ENCODE results near the gene UNC45B. TPM values are rescaled to one million over a fixed set of nuclear protein-coding genes. Genes with fewer than 3 reads are reported as not detected.
"Not testable (repeated sequence)": the region's sequence is repeated elsewhere in the genome, so short reads cannot be mapped to it uniquely, and the experiment has no call there.

UNC45B gene
- total RNA-seq, 1 donor from 2014 or later: 2.2 TPM

DNA sequence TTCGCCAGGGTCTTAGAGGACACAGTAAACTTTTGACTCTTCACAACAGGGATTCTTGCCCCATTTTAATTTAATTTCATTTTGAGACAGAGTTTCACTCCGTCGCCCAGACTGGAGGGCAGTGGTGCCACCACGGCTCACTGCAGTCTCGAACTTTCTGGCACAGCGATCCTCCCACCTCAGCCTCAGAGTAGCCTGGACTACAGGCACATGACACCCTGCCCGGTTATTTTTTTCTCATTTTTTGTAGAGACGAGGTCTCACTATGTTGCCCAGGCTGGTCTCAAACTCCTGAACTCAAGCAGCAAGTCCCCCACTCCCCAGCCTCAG lies 5.2 kb upstream of the UNC45B start:
- Mint-ChIP-seq H3K4me1 (ENCODE audit: low read depth, unreplicated experiment) (peaks cover 3% of the 10 kb centered on the region), H3K9me3 (ENCODE audit: unreplicated experiment) (no peaks in the 10 kb centered on the region), H3K4me3 (ENCODE audit: unreplicated experiment) (peak overlapping the region; percentile 83), H3K36me3 (ENCODE audit: unreplicated experiment) (no peaks in the 10 kb centered on the region), H3K27me3 (ENCODE audit: unreplicated experiment) (no peaks in the 10 kb centered on the region), H3K27ac (ENCODE audit: unreplicated experiment) (no peak overlapping the region)
- no peak for DNase-seq
- TF ChIP-seq, protein P1, sequence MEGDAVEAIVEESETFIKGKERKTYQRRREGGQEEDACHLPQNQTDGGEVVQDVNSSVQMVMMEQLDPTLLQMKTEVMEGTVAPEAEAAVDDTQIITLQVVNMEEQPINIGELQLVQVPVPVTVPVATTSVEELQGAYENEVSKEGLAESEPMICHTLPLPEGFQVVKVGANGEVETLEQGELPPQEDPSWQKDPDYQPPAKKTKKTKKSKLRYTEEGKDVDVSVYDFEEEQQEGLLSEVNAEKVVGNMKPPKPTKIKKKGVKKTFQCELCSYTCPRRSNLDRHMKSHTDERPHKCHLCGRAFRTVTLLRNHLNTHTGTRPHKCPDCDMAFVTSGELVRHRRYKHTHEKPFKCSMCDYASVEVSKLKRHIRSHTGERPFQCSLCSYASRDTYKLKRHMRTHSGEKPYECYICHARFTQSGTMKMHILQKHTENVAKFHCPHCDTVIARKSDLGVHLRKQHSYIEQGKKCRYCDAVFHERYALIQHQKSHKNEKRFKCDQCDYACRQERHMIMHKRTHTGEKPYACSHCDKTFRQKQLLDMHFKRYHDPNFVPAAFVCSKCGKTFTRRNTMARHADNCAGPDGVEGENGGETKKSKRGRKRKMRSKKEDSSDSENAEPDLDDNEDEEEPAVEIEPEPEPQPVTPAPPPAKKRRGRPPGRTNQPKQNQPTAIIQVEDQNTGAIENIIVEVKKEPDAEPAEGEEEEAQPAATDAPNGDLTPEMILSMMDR (IDR thresholded peaks at IDR 0.05; ENCODE audit: partially characterized antibody, unreplicated experiment): peak; percentile 46

DNA sequence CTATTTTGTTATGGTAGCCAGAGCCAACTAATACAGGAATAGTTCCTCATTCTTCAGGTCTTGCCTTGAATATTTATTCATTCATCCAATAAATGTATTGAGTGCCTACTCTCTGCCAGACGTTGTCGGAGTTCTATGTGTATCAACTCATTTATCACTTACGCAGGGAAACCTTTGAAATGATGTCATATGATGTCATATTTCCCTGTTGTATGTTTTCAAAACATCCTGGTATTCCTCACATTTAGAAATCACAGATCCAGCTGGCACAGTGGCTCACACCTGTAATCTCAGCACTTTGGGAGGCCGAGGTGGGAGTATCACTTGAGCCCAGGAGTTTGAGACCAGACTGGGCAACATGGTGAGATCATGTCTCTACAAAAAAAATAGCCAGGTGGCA lies 2.8 kb upstream of the UNC45B start:
- no peaks in the 10 kb centered on the region for H3K36me3 Mint-ChIP-seq (ENCODE audit: unreplicated experiment)
- peaks cover 1% of the 10 kb centered on the region for H3K27me3 Mint-ChIP-seq (ENCODE audit: unreplicated experiment)
- no peak overlapping the region for H3K27ac Mint-ChIP-seq (ENCODE audit: unreplicated experiment)
- TF ChIP-seq, protein P1 (IDR thresholded peaks at IDR 0.05; ENCODE audit: partially characterized antibody, unreplicated experiment): no peak
- no peak for DNase-seq
- peaks cover 2% of the 10 kb centered on the region for H3K9me3 Mint-ChIP-seq (ENCODE audit: unreplicated experiment)
- peaks cover 14% of the 10 kb centered on the region for H3K4me1 Mint-ChIP-seq (ENCODE audit: low read depth, unreplicated experiment)
- no peak overlapping the region for H3K4me3 Mint-ChIP-seq (ENCODE audit: unreplicated experiment)

DNA sequence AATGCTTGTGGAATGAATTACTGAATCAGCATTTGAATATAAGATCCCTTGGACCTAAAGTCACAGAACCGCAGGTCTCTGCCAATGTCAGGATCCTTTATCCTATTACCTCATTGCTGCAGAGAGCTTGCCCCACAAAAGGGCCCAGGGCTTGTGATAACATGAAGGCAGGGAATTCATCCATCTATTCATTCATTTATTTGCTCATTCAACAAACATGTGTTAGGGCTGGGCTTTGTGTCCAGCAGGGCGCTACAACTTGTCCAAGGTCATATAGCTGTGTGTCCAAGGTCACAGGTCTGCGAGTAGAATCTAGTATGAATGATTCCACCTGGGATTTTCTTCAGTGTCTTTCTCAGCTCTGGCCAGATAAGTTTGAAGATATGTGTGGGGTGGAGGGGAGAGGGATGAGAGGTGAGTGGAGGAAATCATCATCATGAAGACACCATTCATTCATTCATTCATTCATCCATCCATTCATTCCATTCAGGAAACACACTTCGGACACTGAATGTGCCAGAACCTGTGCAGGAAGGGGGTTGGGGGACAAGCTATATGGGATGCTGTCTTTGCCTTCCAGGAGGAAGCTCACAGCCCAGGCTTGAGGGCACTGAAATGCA lies 1.3 kb upstream of the UNC45B start:
- no peak overlapping the region for H3K27ac Mint-ChIP-seq (ENCODE audit: unreplicated experiment)

DNA sequence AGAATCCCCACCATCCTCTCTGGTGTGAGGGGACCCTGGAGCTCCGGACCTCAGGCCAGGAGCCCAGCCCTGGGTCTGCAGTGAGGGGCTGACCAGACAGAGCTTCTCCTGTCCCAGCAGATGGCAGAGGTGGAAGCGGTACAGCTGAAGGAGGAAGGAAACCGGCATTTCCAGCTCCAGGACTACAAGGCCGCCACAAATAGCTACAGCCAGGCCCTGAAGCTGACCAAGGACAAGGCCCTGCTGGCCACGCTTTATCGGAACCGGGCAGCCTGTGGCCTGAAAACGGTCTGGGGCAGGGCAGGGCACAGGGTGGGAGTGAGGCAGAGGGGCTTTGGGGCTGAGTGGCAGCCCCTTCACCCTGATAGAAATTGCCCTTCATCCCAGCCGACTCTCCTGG lies 527 bp downstream of the UNC45B start:
- Mint-ChIP-seq H3K36me3 (ENCODE audit: unreplicated experiment) (no peaks in the 10 kb centered on the region), H3K27me3 (ENCODE audit: unreplicated experiment) (peaks cover 1% of the 10 kb centered on the region), H3K27ac (ENCODE audit: unreplicated experiment) (no peak overlapping the region), H3K4me3 (ENCODE audit: unreplicated experiment) (no peak overlapping the region), H3K9me3 (ENCODE audit: unreplicated experiment) (peaks cover 2% of the 10 kb centered on the region), H3K4me1 (ENCODE audit: low read depth, unreplicated experiment) (peaks cover 14% of the 10 kb centered on the region)
- TF ChIP-seq, protein P1 (IDR thresholded peaks at IDR 0.05; ENCODE audit: partially characterized antibody, unreplicated experiment): no peak
- DNase-seq: no peak

More for the DNA sequence above, 1.3 kb upstream of the UNC45B start:
- Mint-ChIP-seq H3K9me3 (ENCODE audit: unreplicated experiment) (peaks cover 2% of the 10 kb centered on the region), H3K36me3 (ENCODE audit: unreplicated experiment) (no peaks in the 10 kb centered on the region), H3K4me1 (ENCODE audit: low read depth, unreplicated experiment) (peaks cover 14% of the 10 kb centered on the region), H3K4me3 (ENCODE audit: unreplicated experiment) (no peak overlapping the region), H3K27me3 (ENCODE audit: unreplicated experiment) (peaks cover 1% of the 10 kb centered on the region)
- TF ChIP-seq, protein P1 (IDR thresholded peaks at IDR 0.05; ENCODE audit: partially characterized antibody, unreplicated experiment): no peak
- DNase-seq: no peak

DNA sequence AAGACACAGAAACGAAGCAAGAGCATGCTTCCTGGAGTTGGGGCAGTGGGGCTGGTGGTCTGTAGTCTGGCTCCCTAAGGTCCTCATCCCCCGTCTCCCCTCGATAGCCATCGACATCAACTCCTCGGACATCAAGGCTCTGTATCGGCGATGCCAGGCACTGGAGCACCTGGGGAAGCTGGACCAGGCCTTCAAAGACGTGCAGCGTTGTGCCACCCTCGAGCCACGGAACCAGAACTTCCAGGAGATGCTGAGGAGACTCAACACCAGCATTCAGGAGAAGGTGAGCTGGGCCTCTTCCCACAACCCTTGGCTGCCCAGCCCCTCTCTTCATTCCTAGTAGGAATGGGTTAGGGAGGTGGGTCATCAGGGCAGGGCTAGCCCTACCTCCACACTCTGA lies 2.3 kb downstream of the UNC45B start:
- TF ChIP-seq, protein P1 (IDR thresholded peaks at IDR 0.05; ENCODE audit: partially characterized antibody, unreplicated experiment): no peak
- no peak overlapping the region for H3K4me3 Mint-ChIP-seq (ENCODE audit: unreplicated experiment)
- H3K36me3 Mint-ChIP-seq (ENCODE audit: unreplicated experiment): no peaks in the 10 kb centered on the region
- no peak for DNase-seq
- peaks cover 14% of the 10 kb centered on the region for H3K4me1 Mint-ChIP-seq (ENCODE audit: low read depth, unreplicated experiment)
- H3K27me3 Mint-ChIP-seq (ENCODE audit: unreplicated experiment): peaks cover 1% of the 10 kb centered on the region
- H3K27ac Mint-ChIP-seq (ENCODE audit: unreplicated experiment): no peak overlapping the region
- H3K9me3 Mint-ChIP-seq (ENCODE audit: unreplicated experiment): peaks cover 2% of the 10 kb centered on the region

DNA sequence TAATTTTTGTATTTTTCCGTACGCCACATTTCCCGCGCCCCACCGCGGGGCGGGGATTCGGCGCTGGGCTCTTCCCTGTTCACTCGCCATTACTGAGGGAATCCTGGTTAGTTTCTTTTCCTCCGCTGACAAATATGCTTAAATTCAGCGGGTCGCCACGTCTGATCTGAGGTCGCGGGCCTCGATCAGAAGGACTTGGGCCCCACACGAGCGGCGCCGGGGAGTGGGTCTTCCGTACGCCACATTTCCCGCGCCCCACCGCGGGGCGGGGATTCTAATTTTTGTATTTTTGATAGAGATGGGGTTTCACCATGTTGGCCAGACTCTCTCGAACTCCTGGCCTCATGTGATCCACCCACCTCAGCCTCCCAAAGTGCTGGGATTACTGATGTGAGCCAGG lies 3.5 kb downstream of the UNC45B start:
- H3K27ac Mint-ChIP-seq (ENCODE audit: unreplicated experiment); H3K36me3 Mint-ChIP-seq (ENCODE audit: unreplicated experiment); H3K4me3 Mint-ChIP-seq (ENCODE audit: unreplicated experiment); H3K27me3 Mint-ChIP-seq (ENCODE audit: unreplicated experiment); H3K9me3 Mint-ChIP-seq (ENCODE audit: unreplicated experiment); DNase-seq: not testable (repeated sequence)
- H3K4me1 Mint-ChIP-seq (ENCODE audit: low read depth, unreplicated experiment): peaks cover 14% of the 10 kb centered on the region
